Tracheal epithelial cell (primary cell): ENCODE data around the gene SPATA32. TPM values are rescaled to one million over a fixed set of nuclear protein-coding genes. Genes with fewer than 3 reads are reported as not detected.

Experiments
- total RNA-seq: library from RNA; depleted of rRNA; stranded (reverse); fragments of >200 nt; gene quantifications from 2 replicates; pipeline ENCODE4 v1.2.1, GENCODE V29; 2014

Gene SPATA32
- not detected in 2 replicates for total RNA-seq

GRCh38 chr17:45261577-45262515 is at the start of gene SPATA32:
Gene SPATA32 (minus strand): TSS chr17:45262094. CDS start chr17:45262016, 78 bp downstream.

GRCh38 chr17:45221081-45222013 is 40.5 kb downstream of the SPATA32 start, which contains the start of gene FMNL1:
Gene FMNL1 (plus strand): TSS chr17:45221885. CDS start chr17:45222125, 240 bp downstream.

Other genes with a start within 250 kb of the SPATA32 start
- 37.8 and 43.9 TPM in 2 replicates for gene DCAKD, start 210.5 kb downstream of the SPATA32 start, total RNA-seq
- 56.7 and 65.1 TPM in 2 replicates for gene NMT1, start 200.8 kb downstream of the SPATA32 start, total RNA-seq
- 68.0 and 144 TPM in 2 replicates for gene PLCD3, start 129.6 kb downstream of the SPATA32 start, total RNA-seq
- 4.1 and 5.3 TPM in 2 replicates for gene ACBD4, start 126.4 kb downstream of the SPATA32 start, total RNA-seq
- gene HEXIM1, start 113.6 kb downstream of the SPATA32 start, total RNA-seq: 6.6 and 6.7 TPM in 2 replicates
- 4.1 and 7.9 TPM in 2 replicates for gene HEXIM2, start 100.2 kb downstream of the SPATA32 start, total RNA-seq
- gene FMNL1, start 40.2 kb downstream of the SPATA32 start, total RNA-seq: 0.85 and 6.0 TPM in 2 replicates
- gene MAP3K14, start 54.9 kb upstream of the SPATA32 start, total RNA-seq: 1.4 and 1.5 TPM in 2 replicates
- gene ARHGAP27, start 170.8 kb upstream of the SPATA32 start, total RNA-seq: 38.3 and 49.2 TPM in 2 replicates
- 44.3 and 53.3 TPM in 2 replicates for gene PLEKHM1, start 228.6 kb upstream of the SPATA32 start, total RNA-seq